SH-SY5Y (cell line): ENCODE measurements around the gene CDKN2D.

Experiments
- GATA2 ChIP-seq: IDR thresholded peaks from 2 replicates; pipeline ENCODE4 v1.6.1; 2011; ENCODE audit warnings: mild to moderate bottlenecking, low read depth, low read length
- GATA3 ChIP-seq: IDR thresholded peaks from 2 replicates; pipeline ENCODE4 v1.6.1; 2011; ENCODE audit warnings: low read depth, mild to moderate bottlenecking, low read length, moderate library complexity

The CDKN2D gene

DNA sequence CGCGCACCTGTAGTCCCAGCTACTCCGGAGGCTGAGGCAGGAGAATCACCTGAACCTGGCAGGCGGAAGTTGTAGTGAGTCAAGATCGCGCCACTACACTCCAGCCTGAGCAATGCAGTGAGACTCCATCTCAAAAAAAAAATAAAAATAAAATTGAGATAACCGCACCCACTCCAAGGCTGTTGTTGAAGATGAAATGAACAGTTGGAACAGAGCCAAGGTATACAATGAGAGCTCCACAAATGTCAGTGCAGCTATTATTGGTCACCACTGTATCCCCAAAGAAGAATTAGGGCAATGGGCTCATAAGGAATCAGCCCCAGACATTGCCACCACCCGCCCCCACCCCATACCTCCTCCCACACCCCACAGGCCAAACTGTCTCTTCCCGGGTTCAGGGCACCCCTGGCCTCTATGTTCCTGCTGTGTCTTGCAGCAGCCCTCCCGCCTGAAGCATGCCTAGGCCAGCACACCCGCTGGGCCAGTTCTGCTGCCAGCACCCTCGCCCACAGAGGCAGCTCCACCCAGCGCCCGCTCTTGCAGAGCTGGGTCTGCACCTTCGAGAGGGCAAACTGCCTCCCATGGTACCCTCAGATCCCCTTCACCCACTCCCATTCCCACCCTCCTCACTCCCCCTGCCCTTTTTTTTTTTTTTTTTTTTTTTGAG, 48.0 kb downstream of the CDKN2D start:
- TF ChIP-seq GATA3 (no peak), GATA2 (no peak)

DNA sequence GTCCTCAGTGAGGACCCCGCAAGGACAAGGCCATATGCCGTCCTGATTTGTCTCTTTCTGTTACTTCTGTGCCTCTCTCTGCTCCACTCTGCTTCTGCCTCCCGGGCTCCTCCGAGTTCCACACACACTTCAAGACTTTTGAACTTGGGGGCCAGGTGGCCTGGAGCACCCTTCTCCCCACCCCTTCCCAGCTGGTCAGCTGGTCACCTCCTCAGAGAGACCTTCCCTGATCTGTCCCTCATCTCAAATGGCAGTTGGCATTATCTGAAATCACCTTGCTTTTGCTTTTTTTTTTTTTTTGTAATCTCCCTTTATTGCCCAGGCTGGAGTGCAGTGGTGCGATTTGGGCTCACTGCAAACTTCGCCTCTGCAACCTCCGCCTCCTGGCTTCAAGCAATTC, 49.4 kb downstream of the CDKN2D start:
- TF ChIP-seq GATA2 (no peak), GATA3 (no peak)

DNA sequence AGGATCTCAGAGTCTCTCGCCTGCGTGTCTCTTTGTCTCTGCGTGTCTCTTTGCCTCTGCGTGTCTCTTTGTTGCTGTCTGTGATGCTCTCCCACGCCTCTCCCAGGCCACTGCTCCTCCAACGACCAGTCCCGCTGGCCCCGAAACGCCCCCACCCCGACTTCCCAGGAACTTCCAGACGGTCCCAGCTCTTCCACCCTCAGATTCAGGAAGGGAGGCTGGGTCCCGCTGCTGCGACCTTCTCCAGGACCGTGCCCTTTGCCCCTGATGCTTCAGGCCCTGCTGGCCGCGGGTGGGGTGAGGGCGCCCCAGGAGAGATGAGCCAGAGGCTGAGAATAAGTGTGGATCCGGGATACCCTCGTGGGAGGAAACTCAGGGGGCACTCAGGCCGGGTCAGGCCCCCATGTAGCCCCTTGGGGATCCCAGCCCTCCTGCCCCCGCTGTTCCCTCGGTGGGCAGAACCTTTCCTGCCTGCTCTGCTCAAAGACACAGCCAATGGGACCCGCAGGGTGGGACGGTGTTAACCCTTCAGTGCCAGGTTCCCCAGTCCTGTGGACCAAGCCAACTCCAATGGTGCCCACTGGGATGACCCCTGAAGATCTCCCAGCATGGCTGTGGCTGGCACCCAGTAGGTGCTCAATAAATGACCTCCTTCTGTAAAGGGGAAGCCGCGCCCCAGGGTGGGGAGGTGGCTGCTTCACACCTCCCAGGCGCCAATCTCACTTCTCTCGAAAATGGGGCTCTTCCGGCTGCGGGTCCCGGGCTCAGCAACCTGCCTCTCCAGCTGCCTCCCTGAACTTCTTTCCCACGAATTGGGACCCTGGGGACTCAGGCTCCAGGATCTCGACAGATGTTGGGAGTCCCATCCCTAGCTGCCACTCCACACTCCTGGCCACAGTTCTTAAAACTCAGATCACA, 50.1 kb downstream of the CDKN2D start:
- no peak for TF ChIP-seq GATA3
- TF ChIP-seq GATA2, result no peak

DNA sequence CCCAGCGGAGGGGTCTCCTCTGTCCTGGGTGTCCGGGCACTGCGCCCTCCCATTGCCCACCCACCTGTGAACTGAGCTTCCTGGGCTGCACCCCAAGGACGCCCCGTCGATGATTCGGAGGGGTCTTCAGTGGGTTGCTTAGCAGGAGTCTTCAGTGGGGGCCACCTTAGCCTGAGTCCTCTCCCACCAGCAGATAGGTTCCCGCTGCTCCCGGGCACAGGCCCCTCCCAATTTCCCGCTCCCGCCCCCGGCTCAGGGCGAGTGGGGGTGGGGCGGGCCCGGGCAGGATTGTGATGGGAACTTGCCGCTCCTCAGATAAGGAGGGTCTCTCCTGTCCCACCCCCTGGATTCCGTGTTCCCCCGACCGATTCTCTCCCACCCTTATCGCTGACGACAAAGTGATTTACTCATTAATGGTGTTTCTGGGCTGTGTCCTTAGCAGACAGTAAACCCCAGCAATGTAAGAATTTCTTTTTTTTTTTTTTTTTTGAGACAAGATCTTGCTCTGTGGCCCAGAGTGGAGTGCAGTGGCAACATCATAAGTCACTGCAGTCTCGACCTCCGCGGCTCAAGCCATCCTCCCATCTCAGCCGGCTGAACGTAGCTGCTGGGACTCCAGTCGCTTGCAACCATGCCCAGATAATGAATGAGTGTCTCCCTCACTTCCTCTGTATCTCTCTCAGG, 50.9 kb downstream of the CDKN2D start:
- TF ChIP-seq GATA2 (no peak), GATA3 (no peak)

DNA sequence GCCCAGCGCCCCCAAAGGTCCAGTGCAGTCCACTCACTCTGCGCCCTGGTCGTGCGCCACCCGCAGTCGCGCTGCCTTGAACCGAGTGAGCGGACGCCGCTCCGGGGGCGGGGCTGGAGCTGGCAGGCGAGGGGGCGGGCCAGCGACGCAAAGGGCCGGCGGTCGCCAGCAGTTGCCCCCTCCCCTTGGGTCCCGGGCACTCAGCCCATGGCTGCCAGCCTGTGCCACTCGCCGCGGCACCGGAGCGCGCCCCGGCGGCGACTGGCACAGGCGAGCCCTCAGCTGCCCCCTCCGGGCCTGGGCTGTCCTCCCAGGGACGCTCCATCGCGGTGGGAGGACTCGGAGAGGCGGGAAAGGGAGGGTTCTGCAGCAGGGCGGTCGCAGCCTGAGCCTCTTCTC, 51.4 kb downstream of the CDKN2D start, which contains the start of gene S1PR5:
Gene S1PR5 (minus strand): TSS at position 87 of the 399 bp plus-strand sequence. CDS start 2,436 bp downstream, outside the sequence.
- TF ChIP-seq GATA3, result no peak
- no peak for TF ChIP-seq GATA2

DNA sequence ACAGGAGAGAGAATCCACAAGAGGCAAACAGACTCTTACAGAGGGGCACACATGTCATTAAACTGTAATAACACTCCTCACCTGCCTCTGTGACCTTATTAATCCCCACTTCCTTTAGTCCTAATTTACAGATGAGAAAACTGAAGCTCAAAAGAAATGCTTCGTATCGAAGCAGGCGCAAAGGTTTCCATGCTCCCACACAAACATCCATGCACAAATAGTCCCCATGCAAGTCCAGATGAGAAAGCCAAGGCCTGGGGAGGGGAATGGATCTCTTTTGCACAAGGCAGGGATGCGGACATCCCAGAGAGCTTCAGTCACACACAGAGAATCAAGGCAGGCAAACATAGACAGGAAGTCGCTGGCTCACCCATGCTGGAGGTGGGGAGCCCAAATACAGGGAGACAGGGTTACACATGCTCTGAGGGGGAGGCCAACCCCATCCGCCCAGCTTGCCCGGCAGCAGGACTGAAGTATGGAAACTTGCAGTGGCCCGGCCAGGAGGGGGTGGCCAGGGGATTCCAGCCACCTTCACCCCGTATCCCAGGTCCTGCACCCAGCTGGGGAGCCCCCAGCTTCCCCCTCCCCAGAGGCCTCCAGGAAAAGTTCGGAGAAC, 52.0 kb downstream of the CDKN2D start:
- TF ChIP-seq GATA2, result no peak
- no peak for TF ChIP-seq GATA3
